ENCODE data around the gene RSPO4. TPM values are rescaled to one million over a fixed set of nuclear protein-coding genes. Genes with fewer than 3 reads are reported as not detected.

Gene RSPO4
- total and polyA plus RNA-seq, 9 of the 15 experiments (the other 6 are each of a cell fraction or from before 2014, with no cell fraction given), result 0.04 to 0.34 TPM; not detected in 7

- no peak for FAIRE-seq
- no peak overlapping the region for H3K4me2 ChIP-seq (ENCODE audit: insufficient read depth, low read length)
- DNase-seq (ENCODE audit: extremely low read depth in 1 of 4, low spot score in 3 of 4), result no peak
- no peaks in the 10 kb centered on the region; a peak in 2 of 5 replicates for H3K27me3 ChIP-seq (ENCODE audit: control insufficient read depth in 2 of 2, insufficient read depth in 2 of 2, low read length in 2 of 2)
- in situ Hi-C loops (cut with MboI), result loop anchor here (5.0 kb wide), 1 partner anchor 160 kb away; no protein-coding TSS in a partner anchor
- no peak for ATAC-seq
- H3K9me3 ChIP-seq (replicated peaks; ENCODE audit: control insufficient read depth, insufficient read depth, low read depth, low read length), result no peaks in the 10 kb centered on the region
- BruUV-seq (replicated peaks), result no TSS peak
- no peaks in the 10 kb centered on the region for H3K36me3 ChIP-seq (ENCODE audit: control insufficient read depth, insufficient read depth, low read length)
- H3K4me1 ChIP-seq (replicated peaks in 1 of 2; ENCODE audit: control insufficient read depth in 2 of 2, insufficient read depth in 2 of 2, low read length in 2 of 2), result peaks cover 4 to 7% of the 10 kb centered on the region in 2 experiments; a peak in 4 of 5 replicates
- POLR2A ChIA-PET, result no interaction called here
- H3K79me2 ChIP-seq (ENCODE audit: control insufficient read depth, insufficient read depth, low read length), result no peaks in the 10 kb centered on the region
- no peaks in the 10 kb centered on the region for H4K20me1 ChIP-seq (replicated peaks; ENCODE audit: control insufficient read depth, insufficient read depth, low read length)
- WGBS (ENCODE audit: insufficient coverage, low coverage, missing lambda C conversion rate), result 17% methylated on average over 8 of the region's 9 CpGs
- CTCF ChIA-PET (ENCODE audit: low intra/inter-chr PET ratio), result interaction anchor here (0.6 kb wide), 1 partner anchor 17 kb away, joined by 4 read pairs; no protein-coding TSS in a partner anchor
- no peaks in the 10 kb centered on the region for H3K9me1 ChIP-seq (ENCODE audit: control insufficient read depth, insufficient read depth, low read length)
- intact Hi-C loops (cut with micrococcal nuclease), result loop anchor here (5.0 to 10.0 kb wide), 2 partner anchors 155 to 243 kb away; no protein-coding TSS in a partner anchor
- H3K4me3 ChIP-seq, result no peak overlapping the region
- H3K27ac ChIP-seq (ENCODE audit: extremely low read depth, low read depth, low read length), result no peak overlapping the region
- no peak overlapping the region for H2AFZ ChIP-seq (ENCODE audit: low read depth, low read length)
- no peak overlapping the region for H3K9ac ChIP-seq (ENCODE audit: insufficient read depth in 1 of 2, low read depth in 2 of 2, low read length in 2 of 2)
- TF ChIP-seq DACH1 (IDR thresholded peaks at IDR 0.05; ENCODE audit: partially characterized antibody) (no peak), RAD51 (IDR thresholded peaks at IDR 0.05; ENCODE audit: borderline replicate concordance, low read depth) (no peak), ZFP1 (CRISPR knock-in tag; IDR thresholded peaks at IDR 0.05) (no peak), CBFA2T3 (IDR thresholded peaks at IDR 0.05) (no peak), SMAD2 (IDR thresholded peaks at IDR 0.05; ENCODE audit: low read depth, low read length) (no peak), ZNF146 (CRISPR knock-in tag; IDR thresholded peaks at IDR 0.05; ENCODE audit: unreplicated experiment) (no peak), MTA3 (IDR thresholded peaks at IDR 0.05; ENCODE audit: borderline replicate concordance) (no peak), BCL6 (CRISPR knock-in tag; IDR thresholded peaks at IDR 0.05) (no peak), ZNF77 (CRISPR knock-in tag; IDR thresholded peaks at IDR 0.05) (no peak), PRDM10 (IDR thresholded peaks at IDR 0.05; ENCODE audit: partially characterized antibody) (no peak), ZNF408 (CRISPR knock-in tag; IDR thresholded peaks at IDR 0.05; ENCODE audit: low read depth) (no peak), ZNF696 (CRISPR knock-in tag; conservative IDR thresholded peaks at IDR 0.05) (no peak), PCBP2 (IDR thresholded peaks at IDR 0.05; ENCODE audit: low read depth, low read length, poor library complexity, severe bottlenecking) (no peak), LARP7 (IDR thresholded peaks at IDR 0.05) (no peak), THRAP3 (IDR thresholded peaks at IDR 0.05; ENCODE audit: borderline replicate concordance) (no peak), SNAPC5 (CRISPR knock-in tag; IDR thresholded peaks at IDR 0.05) (no peak), CREBBP (IDR thresholded peaks at IDR 0.05; ENCODE audit: low read depth, low read length) (no peak), SFPQ (IDR thresholded peaks at IDR 0.05; ENCODE audit: low read depth, low read length) (no peak)
Observed at GRCh38 chr20:972256-972655, 29.9 kb downstream of the RSPO4 start.
